GM12878 (cell line): Measurements from ENCODE around the gene LGALS3BP. TPM values are rescaled to one million over a fixed set of nuclear protein-coding genes. Genes with fewer than 3 reads are reported as not detected.

Experiments
- ATAC-seq: fragments of 200-7000 bp; cut with Tn5 transposase; 3 replicates; pipeline ENCODE4 v1.9.1; 2020; ENCODE audit warnings: mild to moderate bottlenecking, moderate library complexity
- BruUV-seq: library from RNA; stranded (reverse); fragments of 400-500 nt; replicated peaks from 2 replicates; lab custom pipeline; 2021; lab: Mats Ljungman, UMichigan
- CTCF ChIA-PET: fragments of 300-600 bp; sonication (Branson Sonifier 250); formaldehyde crosslinking; extraction: SDS; loops from one replicate; lab custom pipeline; 2021; ENCODE audit warnings: inconsistent platforms; lab: Yijun Ruan, JAX
- POLR2A ChIA-PET: fragments of 350-600 bp; formaldehyde crosslinking; extraction: SDS; loops from one replicate; lab custom pipeline; 2021; ENCODE audit warnings: inconsistent platforms; lab: Charles Lee
- RAD21 ChIA-PET: fragments of 300-600 bp; sonication (Branson Sonifier 250); formaldehyde crosslinking; loops from one replicate; lab custom pipeline; 2023; ENCODE audit warnings: antibody characterized with exemption; ENCODE audit not compliant: unreplicated experiment; lab: Charles Lee
- SMC1A ChIA-PET: fragments of 300-600 bp; sonication (Branson Sonifier 250); formaldehyde crosslinking; loops from one replicate; lab custom pipeline; 2023; ENCODE audit not compliant: unreplicated experiment, uncharacterized antibody; lab: Charles Lee
- DNase-seq: peaks from one replicate; pipeline ENCODE4 v3.0.0-alpha.2; 2011; ENCODE audit warnings: low read depth, low spot score
- FAIRE-seq: peaks from 3 replicates; lab custom pipeline; 2011; peaks lifted over from hg19 to GRCh38; lab: Jason Lieb, UNC
- H2AFZ ChIP-seq: 2 replicates; pipeline ENCODE4 v1.6.0; 2011; ENCODE audit warnings: low read depth, low read length, control low read depth; ENCODE audit not compliant: control insufficient read depth
- H3K27ac ChIP-seq: 2 replicates; pipeline ENCODE4 v1.5.1; 2011; ENCODE audit warnings: control low read depth; ENCODE audit not compliant: control insufficient read depth, insufficient read depth
- H3K27me3 ChIP-seq, 2 experiments: replicated peaks in 1 of 2; 2 replicates each; pipeline versions ENCODE4 v1.6.0 to v1.6.1; 2011; ENCODE audit warnings: low read length in 1 of 2; ENCODE audit not compliant: control insufficient read depth in 2 of 2, insufficient read depth in 2 of 2
- H3K36me3 ChIP-seq, 2 experiments: 2 replicates each; pipeline ENCODE4 v1.5.1; 2011; ENCODE audit warnings: low read length in 1 of 2; ENCODE audit not compliant: control insufficient read depth in 2 of 2, insufficient read depth in 2 of 2
- H3K4me1 ChIP-seq: 2 replicates; pipeline ENCODE4 v1.6.1; 2011; ENCODE audit warnings: mild to moderate bottlenecking, low read length, moderate library complexity, mixed read lengths; ENCODE audit not compliant: control insufficient read depth, insufficient read depth
- H3K4me2 ChIP-seq: 2 replicates; pipeline ENCODE4 v1.6.0; 2011; ENCODE audit warnings: control low read depth; ENCODE audit not compliant: control insufficient read depth, insufficient read depth
- H3K4me3 ChIP-seq: fragments of 200-600 bp; sonication (generic); 2 replicates; pipeline ENCODE4 v1.5.1; 2016
- H3K79me2 ChIP-seq: 2 replicates; pipeline ENCODE4 v1.6.0; 2011; ENCODE audit warnings: low read length; ENCODE audit not compliant: control insufficient read depth, insufficient read depth
- H3K9ac ChIP-seq: 2 replicates; pipeline ENCODE4 v1.8.0; 2011; ENCODE audit warnings: low read length, control low read depth, mixed read lengths; ENCODE audit not compliant: control insufficient read depth, insufficient read depth
- H3K9me3 ChIP-seq: replicated peaks from 3 replicates; pipeline ENCODE4 v1.5.1; 2011; ENCODE audit warnings: mild to moderate bottlenecking, low read length; ENCODE audit not compliant: control insufficient read depth, insufficient read depth
- H4K20me1 ChIP-seq: 2 replicates; pipeline ENCODE4 v1.6.0; 2011; ENCODE audit not compliant: control insufficient read depth, insufficient read depth
- BCL11A ChIP-seq: IDR thresholded peaks from 2 replicates; pipeline ENCODE4 v1.6.1; 2011; ENCODE audit warnings: low read depth, low read length
- BCL3 ChIP-seq: IDR thresholded peaks from 2 replicates; pipeline ENCODE4 v1.6.1; 2011; ENCODE audit warnings: borderline replicate concordance, low read depth, mild to moderate bottlenecking, moderate library complexity, low read length; ENCODE audit not compliant: insufficient read depth, poor library complexity, severe bottlenecking
- EED ChIP-seq: sonication (generic); IDR thresholded peaks from 2 replicates; pipeline ENCODE4 v1.6.1; 2016; ENCODE audit warnings: antibody characterized with exemption, low read depth
- ESRRA ChIP-seq: IDR thresholded peaks from 2 replicates; pipeline ENCODE4 v1.6.1; 2012; ENCODE audit warnings: mild to moderate bottlenecking, low read length, improper control_type of control experiment
- FOS ChIP-seq: IDR thresholded peaks from 3 replicates; pipeline ENCODE4 v1.6.1; 2011; ENCODE audit warnings: borderline replicate concordance; ENCODE audit not compliant: insufficient read length; ENCODE audit errors: extremely low read depth
- HCFC1 ChIP-seq: fragments of 150-350 bp; IDR thresholded peaks from 2 replicates; pipeline ENCODE4 v1.6.1; 2014; ENCODE audit warnings: low read length
- NKRF ChIP-seq: fragments of 450-650 bp; conservative IDR thresholded peaks from 2 replicates; pipeline ENCODE4 v1.6.1; 2017; ENCODE audit warnings: mild to moderate bottlenecking, moderate library complexity
- PAX8 ChIP-seq: fragments of 450-650 bp; IDR thresholded peaks from 2 replicates; pipeline ENCODE4 v1.6.1; 2017; ENCODE audit warnings: mild to moderate bottlenecking, moderate library complexity
- PKNOX1 ChIP-seq: fragments of 450-650 bp; IDR thresholded peaks from 2 replicates; pipeline ENCODE4 v1.6.1; 2016; ENCODE audit warnings: mild to moderate bottlenecking
- RAD51 ChIP-seq: fragments of 450-650 bp; IDR thresholded peaks from 2 replicates; pipeline ENCODE4 v1.6.1; 2016; ENCODE audit warnings: moderate library complexity, mild to moderate bottlenecking, inconsistent platforms
- SMC3 ChIP-seq: IDR thresholded peaks from 2 replicates; pipeline ENCODE4 v1.6.1; 2011; ENCODE audit warnings: low read length, improper control_type of control experiment, borderline replicate concordance
- SPI1 ChIP-seq: IDR thresholded peaks from 2 replicates; pipeline ENCODE4 v1.6.1; 2011; ENCODE audit warnings: low read depth, mild to moderate bottlenecking, low read length, moderate library complexity, borderline replicate concordance; ENCODE audit not compliant: insufficient read depth
- TAF1 ChIP-seq: IDR thresholded peaks from 2 replicates; pipeline ENCODE4 v1.6.1; 2011; ENCODE audit warnings: mild to moderate bottlenecking, low read depth, low read length, borderline replicate concordance
- WGBS: methylation state at CpG from one replicate; pipeline ENCODE4 v1.1.6; 2016; ENCODE audit warnings: low lambda C conversion rate; ENCODE audit not compliant: insufficient replicate concordance, insufficient coverage; ENCODE audit errors: missing lambda C conversion rate; 5-methylcytosine and 5-hydroxymethylcytosine counted together
- in situ Hi-C: fragments of 300-500 bp; cut with MboI; formaldehyde crosslinking; loops from 9 replicates; pipeline ENCODE4 v1.14.3; 2018; ENCODE audit warnings: mixed read lengths
- intact Hi-C: fragments of 100-400 bp; cut with micrococcal nuclease; formaldehyde crosslinking; loops from one replicate; pipeline ENCODE4 v1.14.2; 2022; ENCODE audit not compliant: unreplicated experiment
- polyA plus RNA-seq, 11 experiments: library from polyadenylated mRNA; depleted of rRNA in 4 of 11; unstranded in 6 of 11; stranded (reverse) in 5 of 11; fragments of >200 nt; fragmentation: Nextera tagmentation in 4 of 11; fragmentation: Illumina TruSeq in 1 of 11; extraction: Ambion mirVana in 4 of 11; extraction: Trizol in 1 of 11; gene quantifications; 1 replicate in 1 of 11; 2 replicates in 10 of 11; pipeline versions ENCODE4 v1.2.1 to v1.2.3, GENCODE V29; 2011 to 2016; ENCODE audit warnings: inconsistent platforms in 2 of 11, missing spikeins in 2 of 11, low read depth in 1 of 11
- total RNA-seq, 4 experiments: library from RNA; depleted of rRNA in 3 of 4; stranded (reverse); fragments of >200 nt in 3 of 4; fragmentation: Illumina TruSeq in 1 of 4; extraction: Trizol in 1 of 4; gene quantifications; 2 replicates each; pipeline versions ENCODE4 v1.2.1 to v1.2.3, GENCODE V29; 2013 to 2021

The LGALS3BP gene
- total and polyA plus RNA-seq, 10 of the 15 experiments (the other 5 are each of a cell fraction or from before 2014, with no cell fraction given) = 0.52 to 5.2 (median 1.9) TPM

- CTCF ChIA-PET = no interaction called here
Measured at GRCh38 chr17:79001190-79002020, 21.7 kb upstream of the LGALS3BP start.

More at GRCh38 chr17:79001190-79002020, 21.7 kb upstream of the LGALS3BP start:
- ChIA-PET SMC1A (no interaction called here), POLR2A (interaction anchor here (0.7 kb wide), 1 partner anchor 189 kb away, joined by 12 read pairs; no protein-coding TSS in a partner anchor), RAD21 (no interaction called here)
- FAIRE-seq = no peak
- no peak overlapping the region for H3K4me3 ChIP-seq
- BruUV-seq = no TSS peak
- no peaks in the 10 kb centered on the region for H3K27me3 ChIP-seq
- H3K9me3 ChIP-seq = no peaks in the 10 kb centered on the region
- H3K4me1 ChIP-seq = no peaks in the 10 kb centered on the region; the same call in 1 of the 2 replicates
- H3K4me2 ChIP-seq = no peak overlapping the region
- intact Hi-C loops (no loop called here), in situ Hi-C loops (no loop called here)
- H3K27ac ChIP-seq = no peak overlapping the region
- TF ChIP-seq HCFC1 = no peak
- no peak for TF ChIP-seq SMC3
- TF ChIP-seq PKNOX1 = no peak
- TF ChIP-seq PAX8 = no peak
- TF ChIP-seq TAF1 = no peak
- no peak for TF ChIP-seq BCL3
- no peak for TF ChIP-seq EED
- no peak for TF ChIP-seq RAD51
- no peak for TF ChIP-seq BCL11A
- TF ChIP-seq FOS = no peak
- no peak for TF ChIP-seq ESRRA
- no peak for TF ChIP-seq NKRF
- no peak for TF ChIP-seq SPI1
- 81% methylated on average over 17 of the region's 19 CpGs for WGBS
- H3K9ac ChIP-seq = no peak overlapping the region
- DNase-seq = no peak
- ATAC-seq = no peak
- H4K20me1 ChIP-seq = no peaks in the 10 kb centered on the region; the same call in 1 of the 2 replicates
- H3K36me3 ChIP-seq = peaks cover 3 to 4% of the 10 kb centered on the region in 2 experiments; a peak in 3 of 4 replicates
- H3K79me2 ChIP-seq = peaks cover 13% of the 10 kb centered on the region
- H2AFZ ChIP-seq = no peak overlapping the region
